KMS-11 (cell line): Measurements from ENCODE around the gene GRIK5.

Experiments
- H2AFZ ChIP-seq: fragments of 200-600 bp; sonication (generic); 2 replicates; pipeline ENCODE4 v1.6.1; 2016; ENCODE audit warnings: antibody characterized with exemption, mixed run types, low read depth
- H3K27ac ChIP-seq: fragments of 200-600 bp; sonication (generic); 2 replicates; pipeline ENCODE4 v1.6.1; 2016; ENCODE audit warnings: mild to moderate bottlenecking, mixed run types
- H3K27me3 ChIP-seq: fragments of 200-600 bp; sonication (generic); 2 replicates; pipeline ENCODE4 v1.6.1; 2017; ENCODE audit warnings: mild to moderate bottlenecking, low read depth, mixed run types, moderate library complexity; ENCODE audit not compliant: insufficient read depth
- H3K36me3 ChIP-seq: fragments of 200-600 bp; sonication (generic); 2 replicates; pipeline ENCODE4 v1.6.1; 2017; ENCODE audit warnings: mild to moderate bottlenecking, mixed run types; ENCODE audit not compliant: insufficient read depth
- H3K4me1 ChIP-seq: fragments of 200-600 bp; sonication (generic); 2 replicates; pipeline ENCODE4 v1.6.1; 2016; ENCODE audit warnings: mild to moderate bottlenecking, low read depth, mixed run types; ENCODE audit not compliant: poor library complexity, severe bottlenecking
- H3K4me2 ChIP-seq: fragments of 200-600 bp; sonication (generic); 2 replicates; pipeline ENCODE4 v1.7.0; 2016; ENCODE audit warnings: mild to moderate bottlenecking, mixed run types
- H3K4me3 ChIP-seq: fragments of 200-600 bp; sonication (generic); IDR thresholded peaks from 2 replicates; pipeline ENCODE4 v1.6.1; 2017; ENCODE audit warnings: low read depth, low read length, mixed read lengths; ENCODE audit not compliant: insufficient read depth
- H3K79me2 ChIP-seq: fragments of 200-600 bp; sonication (generic); 2 replicates; pipeline ENCODE4 v1.6.1; 2016; ENCODE audit warnings: low read depth, mixed run types; ENCODE audit not compliant: insufficient read depth
- H3K9ac ChIP-seq: fragments of 200-600 bp; sonication (generic); 2 replicates; pipeline ENCODE4 v1.6.1; 2016; ENCODE audit warnings: mild to moderate bottlenecking, mixed run types
- H4K20me1 ChIP-seq: fragments of 200-600 bp; sonication (generic); 2 replicates; pipeline ENCODE4 v1.6.1; 2016; ENCODE audit warnings: mild to moderate bottlenecking, mixed run types; ENCODE audit not compliant: insufficient read depth
- CTCF ChIP-seq: fragments of 200-600 bp; sonication (generic); conservative IDR thresholded peaks from 2 replicates; pipeline ENCODE4 v1.6.1; 2017; ENCODE audit warnings: low read depth, mild to moderate bottlenecking, antibody characterized with exemption, low read length, moderate library complexity, mixed read lengths

The GRIK5 gene

GRCh38 chr19:42003506-42004294 lies 66.3 kb downstream of the GRIK5 start:
- Histone ChIP-seq H3K79me2 (no peaks in the 10 kb centered on the region), H3K36me3 (no peaks in the 10 kb centered on the region), H3K9ac (no peak overlapping the region), H3K4me3 (no peak overlapping the region), H3K27me3 (peaks cover 79% of the 10 kb centered on the region), H4K20me1 (no peaks in the 10 kb centered on the region), H3K4me1 (no peaks in the 10 kb centered on the region), H3K4me2 (no peak overlapping the region), H2AFZ (no peak overlapping the region), H3K27ac (no peak overlapping the region)
- TF ChIP-seq CTCF = no peak

- Histone ChIP-seq H3K4me2 (no peak overlapping the region), H3K27me3 (peaks cover 89% of the 10 kb centered on the region), H2AFZ (no peak overlapping the region), H3K27ac (no peak overlapping the region), H3K36me3 (no peaks in the 10 kb centered on the region), H3K79me2 (no peaks in the 10 kb centered on the region), H3K4me1 (no peaks in the 10 kb centered on the region), H3K4me3 (no peak overlapping the region), H4K20me1 (no peaks in the 10 kb centered on the region), H3K9ac (no peak overlapping the region)
- no peak for TF ChIP-seq CTCF
Observed at GRCh38 chr19:41999878-42000208, 70.2 kb downstream of the GRIK5 start.

- no peaks in the 10 kb centered on the region for H4K20me1 ChIP-seq
- H3K9ac ChIP-seq = no peak overlapping the region
- TF ChIP-seq CTCF = no peak
- H3K79me2 ChIP-seq = no peaks in the 10 kb centered on the region
- no peak overlapping the region for H3K4me2 ChIP-seq
- no peak overlapping the region for H3K27ac ChIP-seq
- H3K36me3 ChIP-seq = no peaks in the 10 kb centered on the region
- no peaks in the 10 kb centered on the region for H3K4me1 ChIP-seq
- H2AFZ ChIP-seq = no peak overlapping the region
- peaks cover 87% of the 10 kb centered on the region for H3K27me3 ChIP-seq
- H3K4me3 ChIP-seq = no peak overlapping the region
Observed at GRCh38 chr19:41999071-41999877, 70.7 kb downstream of the GRIK5 start.

- no peaks in the 10 kb centered on the region for H3K4me1 ChIP-seq
- no peak overlapping the region for H3K4me2 ChIP-seq
- no peak overlapping the region for H3K9ac ChIP-seq
- peaks cover 81% of the 10 kb centered on the region for H3K27me3 ChIP-seq
- no peaks in the 10 kb centered on the region for H3K79me2 ChIP-seq
- H2AFZ ChIP-seq = no peak overlapping the region
- no peak overlapping the region for H3K4me3 ChIP-seq
- no peak; the same call in 1 of the 2 replicates for TF ChIP-seq CTCF
- H4K20me1 ChIP-seq = no peaks in the 10 kb centered on the region
- no peaks in the 10 kb centered on the region for H3K36me3 ChIP-seq
- H3K27ac ChIP-seq = no peak overlapping the region
Observed at GRCh38 chr19:41998246-41999020, 71.6 kb downstream of the GRIK5 start.
